Measurements from ENCODE around the gene CHRNE.

CHRNE gene

GRCh38 chr17:4854111-4854681, 48.7 kb downstream of the CHRNE start:
- DNase-seq (ENCODE audit: low spot score): peak; percentile 62

- peak; percentile 22 for DNase-seq (ENCODE audit: low spot score)
Measured at GRCh38 chr17:4853208-4853671, 49.7 kb downstream of the CHRNE start.

GRCh38 chr17:4852567-4853207, 50.2 kb downstream of the CHRNE start:
- peak; percentile 73 for DNase-seq (ENCODE audit: low spot score)

GRCh38 chr17:4851084-4851483, 51.8 kb downstream of the CHRNE start:
- DNase-seq (ENCODE audit: low spot score): no peak

DNA sequence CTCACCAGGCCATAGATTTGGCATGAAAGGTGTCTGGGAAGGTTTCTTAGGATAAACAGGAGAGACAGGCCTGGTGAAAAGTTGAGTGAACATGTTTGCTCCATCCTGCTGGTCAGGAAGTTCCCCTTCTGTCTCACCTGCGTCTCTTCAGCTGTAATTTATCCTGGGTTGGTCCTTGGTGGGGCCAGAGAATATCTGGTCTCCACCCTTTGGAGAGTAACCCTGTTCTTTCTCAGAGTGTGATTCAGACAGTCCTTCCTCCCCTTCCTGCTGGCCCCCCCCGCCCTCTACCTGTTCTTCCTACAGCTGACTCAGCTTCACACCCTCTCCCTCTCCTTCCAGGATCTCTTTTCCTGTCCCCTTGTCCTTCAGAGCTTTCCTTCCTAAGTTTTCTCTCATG, 52.7 kb downstream of the CHRNE start:
- peak; percentile 70 for DNase-seq (ENCODE audit: low spot score)

DNA sequence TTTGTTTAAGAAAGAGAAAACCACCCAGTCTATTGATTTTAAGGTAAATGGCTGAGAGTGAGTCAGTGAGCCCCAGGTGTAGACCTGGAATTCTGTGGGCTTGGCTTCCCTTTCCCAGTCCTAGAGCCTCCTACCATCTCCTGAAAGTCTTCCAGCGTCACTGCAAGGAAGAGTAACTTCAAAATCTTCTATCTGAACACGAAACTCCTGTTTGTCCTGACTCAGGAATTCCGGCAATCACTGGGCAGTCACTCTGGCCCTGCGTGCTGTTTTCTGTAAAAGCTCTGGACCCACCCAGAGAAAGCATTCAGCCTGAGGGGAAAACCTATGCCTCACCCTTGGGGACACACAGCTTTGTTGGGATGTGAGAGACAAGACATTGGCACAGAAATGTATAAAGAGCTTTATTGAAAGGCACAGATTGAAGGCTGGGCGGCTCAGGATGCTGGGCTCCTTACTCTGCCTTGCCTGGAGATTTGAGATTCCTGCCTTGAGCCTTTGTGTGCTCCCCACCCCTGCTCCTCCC, 53.8 kb downstream of the CHRNE start:
- DNase-seq (ENCODE audit: low spot score): peak; percentile 83
